ENCODE results near the gene KCNIP1.

The KCNIP1 gene

DNA sequence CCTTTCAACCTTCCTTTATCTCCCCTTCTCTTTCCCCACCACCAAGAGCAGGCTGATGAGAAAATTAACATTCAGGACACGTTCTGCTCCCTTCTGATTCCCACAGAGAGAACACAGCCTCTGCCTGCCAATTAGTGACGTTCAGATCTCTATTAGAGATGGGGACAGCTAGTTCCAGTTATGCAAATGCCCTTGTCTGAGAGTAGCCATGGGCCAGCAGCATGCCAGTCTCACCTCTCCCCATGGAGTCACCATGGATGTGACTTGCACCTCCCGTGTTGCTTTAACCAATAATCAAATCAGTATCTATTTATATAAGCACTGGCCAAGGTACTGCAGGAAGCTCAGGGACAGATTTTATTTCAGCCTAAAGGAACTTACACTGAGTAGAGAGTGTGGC, 61.3 kb downstream of the KCNIP1 start:
- no peak for TF ChIP-seq GATA3 (IDR thresholded peaks at IDR 0.05; ENCODE audit: low read depth, low read length)
- no peak for TF ChIP-seq GATA2 (IDR thresholded peaks at IDR 0.05; ENCODE audit: low read depth, low read length)

DNA sequence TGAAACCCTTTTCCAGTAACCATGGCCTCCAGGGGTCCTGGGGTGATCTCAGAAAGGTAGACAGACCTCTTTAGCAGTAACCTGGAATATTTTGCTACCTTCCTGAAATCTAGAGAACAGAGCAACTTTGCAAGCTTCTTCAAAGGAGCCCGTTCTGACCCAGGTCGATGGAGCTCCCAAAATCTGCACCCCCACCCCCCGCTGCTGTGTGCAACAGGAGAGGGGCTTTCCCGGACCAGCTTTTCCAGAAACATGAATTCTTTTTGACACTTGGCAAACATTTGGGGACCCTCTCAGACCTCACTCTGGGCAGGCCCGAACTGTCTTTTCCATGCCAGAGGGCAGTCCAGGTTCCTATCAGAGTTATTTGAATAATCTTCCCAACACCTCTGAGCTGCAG, 65.3 kb downstream of the KCNIP1 start:
- TF ChIP-seq GATA2 (IDR thresholded peaks at IDR 0.05; ENCODE audit: low read depth, low read length): no peak
- no peak for TF ChIP-seq GATA3 (IDR thresholded peaks at IDR 0.05; ENCODE audit: low read depth, low read length)

DNA sequence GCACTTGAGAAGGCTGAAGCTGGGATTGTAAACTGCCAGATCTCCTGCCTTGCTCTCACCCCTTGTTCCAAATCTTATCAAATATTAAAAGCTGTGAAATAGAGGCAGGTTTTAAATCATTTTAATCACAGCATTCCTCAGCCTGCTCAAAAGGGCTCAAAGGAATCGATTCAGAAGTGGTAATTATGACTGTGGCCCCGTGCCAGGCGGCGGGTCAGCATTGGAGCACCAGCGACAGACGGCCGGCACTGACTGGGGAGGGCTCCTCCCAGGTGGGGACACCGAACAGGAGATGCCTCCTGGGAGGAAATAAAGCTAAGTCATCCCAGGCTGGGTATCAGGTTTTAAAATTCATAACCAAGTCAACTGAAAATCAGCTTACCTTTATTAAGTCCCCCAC, 66.7 kb downstream of the KCNIP1 start:
- no peak for TF ChIP-seq GATA3 (IDR thresholded peaks at IDR 0.05; ENCODE audit: low read depth, low read length)
- TF ChIP-seq GATA2 (IDR thresholded peaks at IDR 0.05; ENCODE audit: low read depth, low read length): no peak

DNA sequence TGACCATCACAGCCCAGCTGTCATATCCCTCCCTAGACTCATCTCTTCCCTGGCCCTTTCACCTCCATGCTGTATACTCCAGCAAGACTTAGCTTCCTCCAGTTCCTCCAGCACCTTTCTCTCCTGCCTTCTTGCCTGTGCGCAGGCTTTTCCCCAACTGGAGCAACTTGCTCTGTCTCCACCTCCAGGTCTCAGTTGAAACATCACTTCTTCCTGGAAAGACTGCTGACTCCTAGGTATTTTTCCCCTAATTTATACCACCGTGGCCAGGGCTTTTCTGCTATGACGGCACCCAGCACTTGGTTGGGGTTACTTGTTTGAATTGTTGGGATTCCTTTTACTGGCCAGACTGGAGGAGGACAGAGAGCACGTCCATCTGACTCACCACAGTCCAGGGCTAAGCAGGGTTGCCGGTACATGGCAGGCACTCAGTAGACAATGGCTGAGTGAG, 67.5 kb downstream of the KCNIP1 start:
- TF ChIP-seq GATA2 (IDR thresholded peaks at IDR 0.05; ENCODE audit: low read depth, low read length): no peak
- TF ChIP-seq GATA3 (IDR thresholded peaks at IDR 0.05; ENCODE audit: low read depth, low read length): no peak

DNA sequence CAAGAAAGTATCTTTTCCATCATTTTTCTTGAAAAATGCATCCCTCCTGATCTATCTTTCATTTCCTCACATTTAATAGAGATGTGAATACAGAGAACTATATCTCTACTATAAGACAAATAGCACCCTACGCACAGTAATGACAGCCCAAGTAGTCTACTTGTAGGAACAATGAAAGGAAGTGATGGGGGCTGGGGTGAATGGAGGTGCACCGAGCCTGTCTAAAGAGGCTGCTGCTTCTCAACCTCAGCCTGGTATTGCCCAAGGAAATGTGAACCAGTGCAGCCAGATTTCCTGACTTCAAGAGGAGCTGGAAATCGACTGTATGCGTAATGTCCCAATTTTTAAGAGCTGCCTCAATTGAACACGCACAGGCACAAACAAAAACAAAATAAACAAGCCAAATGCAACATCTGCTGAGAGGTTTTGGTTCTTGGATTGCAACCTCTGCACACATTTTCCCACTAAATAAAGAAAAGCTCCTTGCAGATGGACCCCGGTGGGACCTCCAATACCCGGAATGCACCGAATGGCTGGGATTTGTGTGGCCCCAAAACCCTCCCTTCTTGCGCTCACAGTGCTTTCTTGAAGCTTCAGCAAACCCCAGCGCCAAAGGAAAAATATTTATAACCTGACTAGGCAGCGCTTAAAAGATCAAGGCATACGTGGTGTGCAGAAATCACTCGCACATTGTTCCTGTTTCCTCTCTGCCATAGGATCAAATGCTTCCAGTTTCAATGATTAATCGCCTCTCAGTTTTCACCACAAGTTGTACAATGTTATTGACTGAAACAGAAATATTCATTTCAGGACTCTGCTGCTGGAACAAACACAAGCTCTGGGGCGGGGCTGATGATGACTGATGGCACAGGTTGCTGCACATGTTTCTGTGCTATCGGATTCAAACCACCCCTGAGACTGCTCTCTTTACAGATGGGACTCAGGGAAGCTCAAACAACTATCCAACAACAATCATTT, 68.3 kb downstream of the KCNIP1 start:
- TF ChIP-seq GATA2 (IDR thresholded peaks at IDR 0.05; ENCODE audit: low read depth, low read length): no peak
- no peak for TF ChIP-seq GATA3 (IDR thresholded peaks at IDR 0.05; ENCODE audit: low read depth, low read length)

DNA sequence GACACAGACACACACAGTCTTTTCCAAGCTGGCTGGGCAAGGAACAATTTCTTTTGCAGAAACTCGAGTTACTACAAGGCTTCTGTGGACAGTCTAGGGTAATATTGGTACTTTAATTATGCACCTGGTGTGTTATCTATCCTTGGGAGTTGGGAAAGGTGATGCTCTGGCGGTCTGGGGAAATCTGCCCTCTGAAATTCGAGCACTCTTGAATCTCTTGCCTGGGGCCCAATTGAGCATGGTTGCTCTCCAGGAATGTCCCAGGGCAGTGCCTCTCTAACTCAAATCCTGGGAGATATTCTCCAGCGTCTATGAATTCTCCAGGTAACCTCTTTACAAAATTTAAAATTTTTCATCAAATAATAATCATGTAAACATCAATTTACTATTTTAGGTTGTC, 69.3 kb downstream of the KCNIP1 start:
- TF ChIP-seq GATA2 (IDR thresholded peaks at IDR 0.05; ENCODE audit: low read depth, low read length): no peak
- TF ChIP-seq GATA3 (IDR thresholded peaks at IDR 0.05; ENCODE audit: low read depth, low read length): no peak

DNA sequence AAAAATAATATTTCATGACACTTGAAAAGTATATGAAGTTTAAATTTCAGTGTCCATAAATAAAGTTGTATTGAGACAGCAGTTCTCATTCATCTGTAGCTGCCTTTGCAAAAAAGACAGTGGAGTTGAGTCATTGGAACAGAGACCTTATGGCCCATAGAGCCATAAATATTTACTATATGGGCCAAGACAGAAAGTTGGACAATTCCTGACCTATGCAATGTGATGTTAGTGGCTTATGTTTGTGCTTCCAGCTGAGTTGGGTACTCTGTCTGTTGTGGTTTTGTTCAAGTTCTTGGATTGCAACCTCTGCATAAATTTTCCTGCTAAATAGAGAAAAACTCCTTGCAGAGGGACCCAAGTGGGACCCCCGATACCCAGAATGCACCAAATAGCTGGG, 69.8 kb downstream of the KCNIP1 start:
- TF ChIP-seq GATA3 (IDR thresholded peaks at IDR 0.05; ENCODE audit: low read depth, low read length) (no peak), GATA2 (IDR thresholded peaks at IDR 0.05; ENCODE audit: low read depth, low read length) (no peak)

DNA sequence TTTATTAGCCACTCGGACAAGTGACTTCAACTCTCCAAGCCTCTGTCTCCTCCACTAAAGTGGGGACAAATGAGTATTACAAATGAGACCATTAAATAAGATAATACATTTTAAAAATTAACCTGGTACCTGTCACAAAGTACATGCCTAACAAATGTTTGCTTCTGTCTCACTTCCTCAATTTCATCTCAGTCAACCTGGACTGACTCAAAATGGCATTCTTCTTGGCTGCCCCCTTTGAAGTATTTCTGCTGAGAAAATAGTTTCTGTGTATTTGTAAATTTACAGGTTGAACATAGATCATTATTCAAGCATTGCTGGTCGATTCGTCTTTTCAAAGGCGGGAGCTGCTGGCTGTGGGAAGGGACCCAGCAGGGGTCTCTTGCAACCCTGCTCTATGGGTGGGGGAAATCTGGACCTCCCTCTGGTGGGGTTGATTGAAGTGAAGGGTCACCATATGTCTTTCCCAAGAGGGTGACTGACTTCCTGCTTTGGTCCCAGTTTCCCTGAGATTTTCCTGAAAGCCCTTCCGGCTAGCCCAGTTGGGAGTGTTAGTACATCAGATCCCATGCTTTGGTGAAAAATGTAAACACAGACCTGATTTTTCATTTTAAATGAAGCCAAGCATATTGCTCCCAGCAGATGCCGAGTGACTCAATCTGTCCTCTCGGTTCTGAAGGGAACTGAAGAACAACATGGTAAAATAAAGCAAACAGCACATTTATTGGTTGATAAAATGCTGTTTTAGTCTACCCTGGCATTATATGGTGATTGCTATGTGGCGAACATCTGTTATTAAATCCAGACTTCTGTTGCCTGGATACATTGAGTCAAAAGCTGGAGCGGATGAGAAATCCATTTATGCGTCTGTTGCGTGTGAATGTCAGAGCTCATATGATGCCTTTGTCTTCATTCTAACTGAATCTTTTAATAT, 73.0 kb downstream of the KCNIP1 start:
- no peak for TF ChIP-seq GATA3 (IDR thresholded peaks at IDR 0.05; ENCODE audit: low read depth, low read length)
- TF ChIP-seq GATA2 (IDR thresholded peaks at IDR 0.05; ENCODE audit: low read depth, low read length): no peak

DNA sequence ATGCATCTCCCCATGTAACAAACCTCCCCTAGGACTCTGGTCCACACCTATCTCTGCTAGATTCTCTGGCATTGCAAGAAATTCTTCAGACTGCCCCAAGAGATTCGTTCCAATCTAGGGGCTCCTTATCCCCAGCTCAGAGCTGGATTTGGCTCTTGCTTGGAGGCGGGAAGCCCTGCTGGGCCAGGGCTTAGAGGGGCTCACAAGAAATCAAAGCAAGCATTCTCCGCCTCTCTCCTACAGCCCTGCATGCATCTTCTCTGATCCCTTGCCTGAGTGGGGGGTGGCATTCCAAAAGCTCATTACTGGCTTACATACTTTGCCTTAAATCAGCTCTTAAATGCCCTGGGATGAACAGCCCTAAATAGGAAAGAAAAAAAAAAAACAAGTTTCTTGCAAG, 75.8 kb downstream of the KCNIP1 start:
- no peak for TF ChIP-seq GATA3 (IDR thresholded peaks at IDR 0.05; ENCODE audit: low read depth, low read length)
- TF ChIP-seq GATA2 (IDR thresholded peaks at IDR 0.05; ENCODE audit: low read depth, low read length): no peak

DNA sequence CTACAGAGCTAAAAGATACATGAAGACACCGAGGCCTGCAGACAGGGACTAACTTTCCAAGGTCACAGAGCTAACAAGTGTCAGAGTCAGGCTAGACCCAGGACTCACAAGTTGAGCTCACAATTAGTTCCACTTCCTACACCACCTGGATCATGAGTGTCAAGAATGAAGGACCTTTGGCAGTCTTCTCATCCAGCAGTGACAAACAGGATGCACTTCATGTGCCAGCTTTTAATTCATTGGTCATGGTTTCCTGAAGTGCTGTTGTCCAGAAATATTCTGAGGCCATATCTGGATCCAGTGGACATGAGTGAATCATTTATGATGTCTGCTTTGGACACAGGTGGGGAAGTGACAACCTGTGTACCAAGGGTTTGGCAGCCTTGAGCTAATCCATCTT, 77.4 kb downstream of the KCNIP1 start:
- TF ChIP-seq GATA3 (IDR thresholded peaks at IDR 0.05; ENCODE audit: low read depth, low read length) (no peak), GATA2 (IDR thresholded peaks at IDR 0.05; ENCODE audit: low read depth, low read length) (no peak)

DNA sequence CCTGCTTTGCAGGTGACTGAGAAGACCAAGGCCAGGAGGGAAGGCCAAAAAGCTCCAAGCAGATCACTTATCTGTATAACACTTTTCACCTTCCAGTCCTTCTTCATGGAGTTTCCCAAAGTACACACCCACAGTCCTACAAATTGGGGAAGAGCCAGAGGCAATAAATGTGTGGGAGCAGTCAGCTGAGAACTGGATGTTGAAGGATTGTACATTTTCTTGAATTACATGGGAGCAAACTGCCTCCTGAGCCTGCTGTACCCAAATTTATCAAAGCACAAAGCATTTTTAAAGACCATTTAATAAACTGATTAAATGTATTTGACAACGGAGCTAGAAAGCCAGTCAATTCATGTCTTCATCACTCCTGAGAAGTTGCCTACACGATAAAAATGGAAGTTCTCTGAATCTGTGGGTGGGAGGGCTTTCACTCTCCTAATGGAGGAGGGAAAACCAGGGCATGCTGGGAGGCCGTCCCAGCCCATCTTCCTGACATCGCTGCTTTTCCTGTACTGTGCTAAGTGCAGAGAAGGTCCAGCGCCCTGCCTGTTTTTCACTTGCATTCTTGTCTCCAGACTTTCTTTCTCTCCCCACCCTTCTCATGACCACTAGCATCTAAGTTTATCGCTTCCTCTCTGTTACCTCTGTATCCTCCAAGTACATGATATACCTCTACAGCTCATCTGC, 79.0 kb downstream of the KCNIP1 start:
- TF ChIP-seq GATA2 (IDR thresholded peaks at IDR 0.05; ENCODE audit: low read depth, low read length) (no peak), GATA3 (IDR thresholded peaks at IDR 0.05; ENCODE audit: low read depth, low read length) (no peak)

DNA sequence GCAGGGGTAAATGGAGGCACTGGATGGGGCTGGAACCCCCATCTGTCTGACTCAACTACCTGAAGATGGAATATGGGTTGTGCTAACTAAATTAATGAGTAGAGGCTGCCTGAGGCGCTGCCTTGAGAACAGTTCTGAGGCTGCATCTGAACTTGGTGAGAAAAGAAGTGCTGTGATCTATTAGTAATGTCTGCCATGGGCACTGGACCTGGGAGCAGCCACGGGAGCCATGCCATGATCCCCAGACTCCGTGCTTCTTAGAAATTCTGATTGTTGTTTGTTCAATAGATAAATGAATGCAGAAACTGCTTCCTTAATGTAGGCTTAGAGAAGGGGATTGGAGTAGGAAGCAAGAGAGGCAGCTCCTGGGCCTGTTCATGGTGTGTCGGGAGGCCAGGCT, 80.2 kb downstream of the KCNIP1 start:
- TF ChIP-seq GATA3 (IDR thresholded peaks at IDR 0.05; ENCODE audit: low read depth, low read length) (no peak), GATA2 (IDR thresholded peaks at IDR 0.05; ENCODE audit: low read depth, low read length) (no peak)

DNA sequence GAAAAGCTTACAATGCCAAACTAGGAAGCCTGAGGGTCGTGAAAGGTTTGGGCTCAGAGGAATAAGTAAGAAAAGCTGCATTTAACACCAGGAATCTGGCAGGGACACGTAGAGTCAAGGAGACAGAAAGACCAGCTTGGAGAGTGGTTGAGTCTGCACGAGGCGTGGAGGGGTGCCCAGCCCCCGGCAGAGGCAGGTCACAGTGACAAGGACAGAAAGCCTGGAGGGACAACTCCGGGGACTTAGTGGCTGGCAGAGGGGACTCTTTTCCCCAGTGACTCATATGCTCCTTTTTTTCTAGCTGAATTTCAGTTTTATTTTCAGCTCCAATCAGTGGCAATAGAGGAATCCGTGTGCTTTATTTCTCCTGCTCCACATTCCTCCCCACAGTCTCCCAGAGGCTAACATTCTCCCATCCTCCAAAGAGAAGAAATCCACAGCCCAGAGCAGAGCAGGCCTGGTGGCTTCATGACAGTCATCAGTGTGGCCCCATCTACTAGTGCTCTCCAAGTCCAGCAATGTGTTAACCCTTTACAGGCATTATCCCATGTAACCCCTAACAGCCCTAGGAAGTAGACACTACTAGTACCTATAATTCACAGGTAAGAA, 80.7 kb downstream of the KCNIP1 start:
- TF ChIP-seq GATA2 (IDR thresholded peaks at IDR 0.05; ENCODE audit: low read depth, low read length): no peak
- no peak for TF ChIP-seq GATA3 (IDR thresholded peaks at IDR 0.05; ENCODE audit: low read depth, low read length)

All from SH-SY5Y (cell line).